MCF 10A (cell line): ENCODE measurements around the gene PCP2. TPM values are rescaled to one million over a fixed set of nuclear protein-coding genes. Genes with fewer than 3 reads are reported as not detected.

ENCODE experiments used
- BruUV-seq: library from RNA; stranded (reverse); fragments of 400-500 nt; replicated peaks from 2 replicates; lab custom pipeline; 2021; lab: Mats Ljungman, UMichigan
- CTCF ChIA-PET: fragments of 300-600 bp; sonication (Branson Sonifier 250); formaldehyde crosslinking; extraction: SDS; loops from one replicate; lab custom pipeline; 2021; ENCODE audit warnings: antibody characterized with exemption, inconsistent platforms; lab: Yijun Ruan, JAX
- POLR2A ChIA-PET: fragments of 300-600, 350-650 bp; sonication (Branson Sonifier 250); formaldehyde crosslinking; extraction: SDS; loops from one replicate; lab custom pipeline; 2020; ENCODE audit warnings: antibody characterized with exemption, inconsistent platforms; lab: Yijun Ruan, JAX
- DNase-seq: peaks from one replicate; pipeline ENCODE4 v3.0.0-alpha.2; 2018; ENCODE audit not compliant: unreplicated experiment
- H3K27ac Mint-ChIP-seq: one replicate; pipeline ENCODE4 v1.8.0; 2022; ENCODE audit warnings: mild to moderate bottlenecking, low read depth, mixed read lengths; ENCODE audit not compliant: unreplicated experiment
- H3K27me3 Mint-ChIP-seq: one replicate; pipeline ENCODE4 v1.8.0; 2022; ENCODE audit warnings: mixed read lengths; ENCODE audit not compliant: insufficient read depth, unreplicated experiment
- H3K36me3 Mint-ChIP-seq: one replicate; pipeline ENCODE4 v1.8.0; 2022; ENCODE audit warnings: mild to moderate bottlenecking, moderate library complexity, mixed read lengths; ENCODE audit not compliant: insufficient read depth, unreplicated experiment
- H3K4me1 Mint-ChIP-seq: one replicate; pipeline ENCODE4 v1.8.0; 2022; ENCODE audit warnings: mixed read lengths; ENCODE audit not compliant: insufficient read depth, unreplicated experiment
- H3K4me3 Mint-ChIP-seq: one replicate; pipeline ENCODE4 v1.8.0; 2022; ENCODE audit warnings: mild to moderate bottlenecking, moderate library complexity, mixed read lengths; ENCODE audit not compliant: unreplicated experiment
- H3K9me3 Mint-ChIP-seq: one replicate; pipeline ENCODE4 v1.8.0; 2022; ENCODE audit warnings: mixed read lengths; ENCODE audit not compliant: unreplicated experiment
- intact Hi-C: fragments of 100-400 bp; cut with micrococcal nuclease; formaldehyde crosslinking; loops from 2 replicates; pipeline ENCODE4 v1.14.1; 2022
- total RNA-seq: library from RNA; stranded (reverse); gene quantifications from 2 replicates; pipeline ENCODE4 v1.2.3, GENCODE V29; 2022
- TF ChIP-seq, protein P1 (sequence below): fragments of 200-600 bp; IDR thresholded peaks from one replicate; pipeline ENCODE4 v1.8.0; 2022; ENCODE audit warnings: antibody characterized with exemption, mild to moderate bottlenecking; ENCODE audit not compliant: unreplicated experiment

PCP2 gene
- total RNA-seq, 1 experiment from 2014 or later: not detected

DNA sequence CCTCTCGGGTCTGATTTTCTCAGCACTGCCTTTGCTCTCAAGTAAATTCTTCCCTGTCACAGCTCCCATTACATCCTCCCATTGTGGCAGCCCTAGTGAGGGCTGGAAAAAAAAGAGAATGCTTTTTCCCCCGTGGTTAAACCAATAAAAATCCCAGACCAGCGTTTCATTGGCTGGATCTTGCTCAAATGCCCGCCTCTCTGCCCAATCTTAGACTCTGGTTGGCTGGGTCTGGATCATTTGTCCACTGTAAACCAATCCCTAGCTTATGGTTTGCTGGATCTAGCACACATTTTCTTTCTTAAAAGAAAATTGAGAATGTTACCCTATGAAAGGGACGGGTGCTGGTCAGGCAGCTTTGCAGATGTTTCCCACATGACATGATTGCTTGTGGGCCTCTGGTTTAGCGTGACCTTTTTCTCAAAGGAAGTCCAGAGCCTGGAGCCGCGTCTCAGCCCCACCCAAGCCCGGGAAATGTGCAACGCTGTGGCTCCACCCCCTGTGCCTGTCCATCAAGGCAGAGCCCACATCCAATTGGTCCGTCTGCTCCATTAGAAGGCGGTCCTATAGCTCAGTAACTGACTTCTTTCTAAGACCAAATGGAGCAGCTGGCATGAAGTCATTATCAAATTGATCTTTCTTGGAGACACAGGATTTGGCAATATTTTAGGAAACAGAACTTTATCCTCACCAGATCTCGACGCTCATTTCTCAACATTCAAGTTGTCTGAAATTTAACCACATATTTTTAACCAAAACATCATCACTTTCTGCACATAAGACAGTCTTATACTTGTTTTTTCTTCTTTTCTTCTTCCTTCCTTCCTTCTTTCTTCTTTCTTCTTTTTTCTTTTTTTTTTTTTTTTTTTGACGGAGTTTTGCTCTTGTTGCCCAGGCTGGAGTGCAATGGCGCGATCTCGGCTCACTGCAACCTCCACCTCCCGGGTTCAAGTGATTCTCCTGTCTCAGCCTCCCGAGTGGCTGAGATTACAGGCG is 40.8 kb upstream of the PCP2 start:
- POLR2A ChIA-PET: interaction anchor here (0.6 kb wide), 1 partner anchor 206 kb away, joined by 3 read pairs; no protein-coding TSS in a partner anchor
- BruUV-seq: no TSS peak
- Mint-ChIP-seq H3K4me3 (no peak overlapping the region), H3K36me3 (no peaks in the 10 kb centered on the region), H3K9me3 (no peaks in the 10 kb centered on the region), H3K27ac (no peak overlapping the region), H3K27me3 (peaks cover 17% of the 10 kb centered on the region), H3K4me1 (peaks cover 2% of the 10 kb centered on the region)
- DNase-seq: peak; percentile 76
- intact Hi-C loops: no loop called here
- TF ChIP-seq, protein P1, sequence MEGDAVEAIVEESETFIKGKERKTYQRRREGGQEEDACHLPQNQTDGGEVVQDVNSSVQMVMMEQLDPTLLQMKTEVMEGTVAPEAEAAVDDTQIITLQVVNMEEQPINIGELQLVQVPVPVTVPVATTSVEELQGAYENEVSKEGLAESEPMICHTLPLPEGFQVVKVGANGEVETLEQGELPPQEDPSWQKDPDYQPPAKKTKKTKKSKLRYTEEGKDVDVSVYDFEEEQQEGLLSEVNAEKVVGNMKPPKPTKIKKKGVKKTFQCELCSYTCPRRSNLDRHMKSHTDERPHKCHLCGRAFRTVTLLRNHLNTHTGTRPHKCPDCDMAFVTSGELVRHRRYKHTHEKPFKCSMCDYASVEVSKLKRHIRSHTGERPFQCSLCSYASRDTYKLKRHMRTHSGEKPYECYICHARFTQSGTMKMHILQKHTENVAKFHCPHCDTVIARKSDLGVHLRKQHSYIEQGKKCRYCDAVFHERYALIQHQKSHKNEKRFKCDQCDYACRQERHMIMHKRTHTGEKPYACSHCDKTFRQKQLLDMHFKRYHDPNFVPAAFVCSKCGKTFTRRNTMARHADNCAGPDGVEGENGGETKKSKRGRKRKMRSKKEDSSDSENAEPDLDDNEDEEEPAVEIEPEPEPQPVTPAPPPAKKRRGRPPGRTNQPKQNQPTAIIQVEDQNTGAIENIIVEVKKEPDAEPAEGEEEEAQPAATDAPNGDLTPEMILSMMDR: no peak
- CTCF ChIA-PET: interaction anchor here (0.6 to 1.0 kb wide), 2 partner anchors 21 to 23 kb away, joined by 4 read pairs; no protein-coding TSS in a partner anchor

DNA sequence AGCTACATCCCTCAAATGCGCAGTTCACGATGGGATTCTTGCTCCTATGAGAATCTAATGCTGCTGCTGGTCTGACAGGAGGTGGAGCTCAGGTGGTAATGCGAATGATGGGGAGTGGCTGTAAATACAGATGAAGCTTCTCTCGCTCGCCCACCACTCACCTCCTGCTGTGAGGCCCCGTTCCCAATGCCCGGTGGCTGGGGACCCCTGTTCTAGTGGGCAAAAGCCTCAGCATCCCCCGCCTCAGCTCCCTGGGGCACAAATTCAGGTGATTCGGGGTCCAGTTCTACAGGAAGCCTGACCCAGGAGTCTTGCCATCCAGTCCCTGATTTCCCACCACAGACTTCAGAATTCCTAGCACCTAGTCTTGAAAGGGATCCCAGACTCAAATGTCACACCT is 39.0 kb upstream of the PCP2 start:
- H3K4me1 Mint-ChIP-seq: no peaks in the 10 kb centered on the region
- H3K27me3 Mint-ChIP-seq: peaks cover 22% of the 10 kb centered on the region
- TF ChIP-seq, protein P1: no peak
- H3K9me3 Mint-ChIP-seq: no peaks in the 10 kb centered on the region
- intact Hi-C loops: no loop called here
- no peak overlapping the region for H3K4me3 Mint-ChIP-seq
- CTCF ChIA-PET: no interaction called here
- H3K36me3 Mint-ChIP-seq: no peaks in the 10 kb centered on the region
- POLR2A ChIA-PET: no interaction called here
- no peak overlapping the region for H3K27ac Mint-ChIP-seq
- no peak for DNase-seq
- no TSS peak for BruUV-seq

DNA sequence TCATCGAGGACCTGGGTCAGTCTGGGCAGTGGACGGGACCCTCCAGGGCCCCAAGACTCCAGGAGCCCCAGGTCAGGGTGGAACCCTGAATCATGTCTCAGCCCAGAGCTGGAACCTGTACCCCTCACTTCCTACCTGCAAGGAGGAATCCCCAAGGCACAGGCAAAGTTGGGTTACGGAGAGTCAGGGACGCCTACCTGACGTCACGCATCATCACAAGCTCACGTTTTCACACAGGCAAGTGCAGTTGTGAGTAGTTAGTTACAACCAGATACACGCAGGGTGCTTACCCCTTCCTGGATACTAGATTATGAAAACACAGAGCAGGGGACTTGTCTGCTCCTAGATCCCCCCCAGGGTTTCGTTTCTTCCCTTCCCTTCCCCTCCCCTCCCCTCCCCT is 37.3 kb upstream of the PCP2 start:
- TF ChIP-seq, protein P1: no peak
- Mint-ChIP-seq H3K4me3 (peak overlapping the region; percentile 37), H3K36me3 (no peaks in the 10 kb centered on the region), H3K27ac (no peak overlapping the region), H3K9me3 (no peaks in the 10 kb centered on the region), H3K4me1 (no peaks in the 10 kb centered on the region), H3K27me3 (peaks cover 22% of the 10 kb centered on the region)
- intact Hi-C loops: no loop called here
- DNase-seq: no peak
- no TSS peak for BruUV-seq
- CTCF ChIA-PET: interaction anchor here (1.4 kb wide), 1 partner anchor 10 kb away, joined by 3 read pairs; the partner anchor contains the start of gene TRAPPC5
- POLR2A ChIA-PET: interaction anchor here (0.7 kb wide), 1 partner anchor 15 kb away, joined by 4 read pairs; no protein-coding TSS in a partner anchor

DNA sequence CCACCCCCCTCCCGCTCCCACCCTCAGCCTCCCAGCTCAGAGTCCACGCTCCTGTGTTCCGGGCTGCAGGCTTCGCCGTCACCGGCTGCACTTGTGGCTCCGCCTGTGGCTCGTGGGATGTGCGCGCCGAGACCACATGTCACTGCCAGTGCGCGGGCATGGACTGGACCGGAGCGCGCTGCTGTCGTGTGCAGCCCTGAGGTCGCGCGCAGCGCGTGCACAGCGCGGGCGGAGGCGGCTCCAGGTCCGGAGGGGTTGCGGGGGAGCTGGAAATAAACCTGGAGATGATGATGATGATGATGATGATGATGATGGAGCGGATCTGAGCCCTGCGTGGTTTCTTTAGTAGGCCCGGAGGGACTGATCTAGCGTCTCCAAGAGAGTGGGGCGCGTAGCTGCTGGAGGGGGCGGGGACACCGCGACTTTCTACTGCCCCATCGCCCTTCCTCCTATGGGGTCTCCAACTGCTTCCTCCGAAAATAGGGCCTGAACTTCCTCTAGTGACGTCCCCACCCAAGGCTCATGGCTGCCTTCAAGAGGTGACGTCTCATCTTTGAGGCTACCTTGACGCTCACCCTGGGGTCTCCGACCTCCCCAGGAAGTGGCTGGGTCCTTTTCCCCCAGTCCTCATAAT is 36.7 kb upstream of the PCP2 start:
- CTCF ChIA-PET: interaction anchor here (1.0 to 2.0 kb wide), 2 partner anchors 11 to 18 kb away, joined by 4 to 6 read pairs; partner anchors contain the start of gene TRAPPC5
- DNase-seq: no peak
- H3K36me3 Mint-ChIP-seq: no peaks in the 10 kb centered on the region
- intact Hi-C loops: no loop called here
- H3K27ac Mint-ChIP-seq: no peak overlapping the region
- H3K27me3 Mint-ChIP-seq: peaks cover 22% of the 10 kb centered on the region
- H3K4me1 Mint-ChIP-seq: no peaks in the 10 kb centered on the region
- POLR2A ChIA-PET: interaction anchor here (0.7 to 0.9 kb wide), 3 partner anchors 10 to 17 kb away, joined by 3 to 4 read pairs (median 3); partner anchors contain the start of gene TRAPPC5
- H3K4me3 Mint-ChIP-seq: peak overlapping the region; percentile 37
- no TSS peak for BruUV-seq
- TF ChIP-seq, protein P1: no peak
- H3K9me3 Mint-ChIP-seq: no peaks in the 10 kb centered on the region
